Measurements from ENCODE around the gene MACROD2. TPM values are rescaled to one million over a fixed set of nuclear protein-coding genes. Genes with fewer than 3 reads are reported as not detected.

Gene MACROD2
- total RNA-seq, 4 donors from 2014 or later = 2.1 to 28.1 (median 12.6) TPM

- Histone ChIP-seq H3K4me3 (no peak overlapping the region), H3K9me3 (no peaks in the 10 kb centered on the region), H3K27me3 (no peaks in the 10 kb centered on the region), H3K27ac (no peak overlapping the region), H3K4me1 (no peaks in the 10 kb centered on the region), H3K36me3 (no peaks in the 10 kb centered on the region)
- TF ChIP-seq POLR2A (IDR thresholded peaks at IDR 0.05) = no peak
- TF ChIP-seq, protein P1, sequence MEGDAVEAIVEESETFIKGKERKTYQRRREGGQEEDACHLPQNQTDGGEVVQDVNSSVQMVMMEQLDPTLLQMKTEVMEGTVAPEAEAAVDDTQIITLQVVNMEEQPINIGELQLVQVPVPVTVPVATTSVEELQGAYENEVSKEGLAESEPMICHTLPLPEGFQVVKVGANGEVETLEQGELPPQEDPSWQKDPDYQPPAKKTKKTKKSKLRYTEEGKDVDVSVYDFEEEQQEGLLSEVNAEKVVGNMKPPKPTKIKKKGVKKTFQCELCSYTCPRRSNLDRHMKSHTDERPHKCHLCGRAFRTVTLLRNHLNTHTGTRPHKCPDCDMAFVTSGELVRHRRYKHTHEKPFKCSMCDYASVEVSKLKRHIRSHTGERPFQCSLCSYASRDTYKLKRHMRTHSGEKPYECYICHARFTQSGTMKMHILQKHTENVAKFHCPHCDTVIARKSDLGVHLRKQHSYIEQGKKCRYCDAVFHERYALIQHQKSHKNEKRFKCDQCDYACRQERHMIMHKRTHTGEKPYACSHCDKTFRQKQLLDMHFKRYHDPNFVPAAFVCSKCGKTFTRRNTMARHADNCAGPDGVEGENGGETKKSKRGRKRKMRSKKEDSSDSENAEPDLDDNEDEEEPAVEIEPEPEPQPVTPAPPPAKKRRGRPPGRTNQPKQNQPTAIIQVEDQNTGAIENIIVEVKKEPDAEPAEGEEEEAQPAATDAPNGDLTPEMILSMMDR (IDR thresholded peaks at IDR 0.05) = no peak
- DNase-seq = no peak
- intact Hi-C loops (cut with DNase I; ENCODE audit: low total_unique reads) = no loop called here
Measured at GRCh38 chr20:14896569-14896968, 901.3 kb downstream of the MACROD2 start.

DNA sequence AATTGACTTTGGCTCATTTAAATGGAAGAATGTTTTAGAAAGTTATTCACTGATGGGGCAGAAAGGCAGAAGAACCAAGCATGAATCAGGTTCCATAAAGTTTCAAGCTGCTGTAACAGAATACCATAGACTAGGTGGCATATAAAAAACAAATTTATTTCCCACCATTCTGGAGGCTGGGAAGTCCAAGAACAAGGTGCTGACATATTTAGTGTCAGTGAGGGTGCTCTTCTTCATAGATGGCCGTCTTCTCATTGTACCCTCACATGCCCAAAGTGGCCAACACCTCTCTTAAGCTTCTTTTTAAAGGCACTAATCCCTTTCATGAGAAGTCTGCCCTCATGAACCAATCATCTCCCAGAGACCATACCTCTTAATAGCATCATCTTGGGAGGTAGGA lies 902.3 kb downstream of the MACROD2 start:
- TF ChIP-seq, protein P1 (IDR thresholded peaks at IDR 0.05) = no peak
- TF ChIP-seq POLR2A (IDR thresholded peaks at IDR 0.05) = no peak
- Histone ChIP-seq H3K27me3 (no peaks in the 10 kb centered on the region), H3K4me1 (no peaks in the 10 kb centered on the region), H3K4me3 (no peak overlapping the region), H3K27ac (no peak overlapping the region), H3K9me3 (no peaks in the 10 kb centered on the region), H3K36me3 (no peaks in the 10 kb centered on the region)
- intact Hi-C loops (cut with DNase I; ENCODE audit: low total_unique reads) = no loop called here
- no peak for DNase-seq

DNA sequence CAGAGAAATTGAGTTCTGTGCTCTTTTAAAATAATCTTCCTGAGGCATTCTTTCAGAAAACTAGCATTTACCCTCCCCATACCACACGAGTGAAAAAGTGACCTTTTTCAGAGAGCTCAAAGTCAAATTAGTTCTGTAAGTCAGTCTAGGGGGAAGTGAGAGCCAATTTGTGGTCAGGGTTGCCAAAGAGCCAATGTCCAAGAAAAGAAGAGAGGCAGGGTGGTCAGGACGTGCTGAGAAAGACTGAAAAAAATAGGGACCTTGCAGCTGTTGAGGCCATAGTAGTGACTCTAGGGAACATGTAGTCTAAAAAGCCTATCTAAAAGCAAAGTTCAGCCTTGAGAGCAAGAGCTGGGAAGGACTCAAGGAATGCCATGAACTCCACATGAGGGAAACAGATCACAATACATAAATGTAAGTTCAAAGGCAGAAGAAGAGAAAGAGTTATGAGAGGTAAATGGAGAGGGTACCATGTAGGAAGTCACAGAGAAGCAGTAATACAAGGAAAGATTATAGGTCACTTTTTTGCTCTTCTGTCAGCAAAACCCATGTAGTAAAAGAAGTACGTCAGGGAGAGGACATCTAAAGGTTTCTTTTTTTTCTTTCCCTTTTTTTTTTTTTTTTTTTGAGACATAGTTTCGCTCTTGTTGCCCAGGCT lies 907.2 kb downstream of the MACROD2 start:
- no peaks in the 10 kb centered on the region for H3K36me3 ChIP-seq
- no peak overlapping the region for H3K27ac ChIP-seq
- intact Hi-C loops (cut with DNase I; ENCODE audit: low total_unique reads) = no loop called here
- TF ChIP-seq POLR2A (IDR thresholded peaks at IDR 0.05) = no peak
- TF ChIP-seq, protein P1 (IDR thresholded peaks at IDR 0.05) = no peak
- H3K27me3 ChIP-seq = no peaks in the 10 kb centered on the region
- H3K4me1 ChIP-seq = no peaks in the 10 kb centered on the region
- no peak for DNase-seq
- no peaks in the 10 kb centered on the region for H3K9me3 ChIP-seq
- H3K4me3 ChIP-seq = no peak overlapping the region

DNA sequence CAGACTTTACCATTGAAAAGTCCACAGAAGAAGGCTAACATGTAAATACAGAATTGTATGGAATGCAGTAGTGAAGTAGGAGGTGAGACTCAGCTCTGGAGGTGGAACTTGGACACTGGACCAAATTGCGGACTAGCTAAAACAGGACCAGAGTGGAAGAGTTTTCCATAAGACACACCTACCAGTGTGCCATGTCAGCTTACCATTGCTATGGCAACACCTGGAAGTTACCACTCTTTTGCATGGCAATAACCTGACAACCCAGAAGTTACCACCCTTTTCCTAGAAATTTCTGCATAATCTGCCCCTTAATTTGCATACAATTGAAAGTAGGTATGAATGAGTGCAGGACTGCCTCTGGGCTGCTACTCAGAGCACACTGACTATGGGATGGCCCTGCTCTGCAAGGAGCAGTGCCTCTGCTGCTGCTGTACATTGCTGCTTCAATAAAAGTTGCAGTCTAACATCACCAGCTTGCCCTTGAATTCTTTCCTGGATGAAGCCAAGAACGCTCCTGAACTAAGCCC lies 911.7 kb downstream of the MACROD2 start:
- H3K27me3 ChIP-seq = no peaks in the 10 kb centered on the region
- no peak overlapping the region for H3K4me3 ChIP-seq
- no peaks in the 10 kb centered on the region for H3K4me1 ChIP-seq
- no peaks in the 10 kb centered on the region for H3K9me3 ChIP-seq
- DNase-seq = no peak
- no peak overlapping the region for H3K27ac ChIP-seq
- TF ChIP-seq, protein P1 (IDR thresholded peaks at IDR 0.05) = no peak
- TF ChIP-seq POLR2A (IDR thresholded peaks at IDR 0.05) = no peak
- intact Hi-C loops (cut with DNase I; ENCODE audit: low total_unique reads) = no loop called here
- no peaks in the 10 kb centered on the region for H3K36me3 ChIP-seq

DNA sequence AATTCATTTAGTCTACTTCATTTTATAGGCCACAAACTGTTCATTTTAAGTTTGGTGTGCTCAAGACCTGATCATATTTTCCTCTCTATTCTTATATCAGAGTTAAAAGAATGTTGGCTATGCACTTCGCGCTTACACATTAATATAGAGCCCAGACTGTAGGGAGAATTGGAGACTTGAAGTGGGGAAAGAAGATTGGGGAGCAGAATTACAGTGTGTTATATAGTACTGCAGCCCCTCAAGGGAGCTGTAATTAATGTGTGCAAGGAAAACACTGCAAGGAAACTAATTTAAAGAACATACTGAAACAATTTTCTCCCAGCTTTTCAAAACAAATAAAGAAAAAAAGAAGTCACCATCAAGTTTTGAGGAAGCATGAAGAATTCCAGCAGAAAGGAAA lies 914.8 kb downstream of the MACROD2 start:
- TF ChIP-seq POLR2A (IDR thresholded peaks at IDR 0.05) = no peak
- TF ChIP-seq, protein P1 (IDR thresholded peaks at IDR 0.05) = no peak
- H3K4me3 ChIP-seq = no peak overlapping the region
- H3K9me3 ChIP-seq = no peaks in the 10 kb centered on the region
- no peaks in the 10 kb centered on the region for H3K4me1 ChIP-seq
- H3K27me3 ChIP-seq = no peaks in the 10 kb centered on the region
- no peak overlapping the region for H3K27ac ChIP-seq
- no peak for DNase-seq
- no peaks in the 10 kb centered on the region for H3K36me3 ChIP-seq
- intact Hi-C loops (cut with DNase I; ENCODE audit: low total_unique reads) = no loop called here

Measured in uterus (tissue), 4 donors.